Measurements from ENCODE around the gene PDE8B.

- TF ChIP-seq CTCF (IDR thresholded peaks at IDR 0.05; ENCODE audit: low read depth, low read length) (no peak), EZH2phosphoT487 (IDR thresholded peaks at IDR 0.05; ENCODE audit: low read depth) (no peak)
Observed at GRCh38 chr5:77255617-77256016, 45.1 kb downstream of the PDE8B start.
